Right renal pelvis (tissue), 4 donors: Measurements from ENCODE around the gene EPHB1. TPM values are rescaled to one million over a fixed set of nuclear protein-coding genes. Genes with fewer than 3 reads are reported as not detected.
"Not testable (repeated sequence)": the region's sequence is repeated elsewhere in the genome, so short reads cannot be mapped to it uniquely, and the experiment has no call there.

Experiments
- DNase-seq, 4 donors: peaks; one replicate each; pipeline ENCODE4 v3.0.0-alpha.2; 2013; ENCODE audit warnings: low read depth in 4 of 4, low spot score in 3 of 4, missing footprints in 1 of 4
- polyA plus RNA-seq, 4 donors: library from polyadenylated mRNA; unstranded; fragments of 120-200 nt; gene quantifications; one replicate each; pipeline ENCODE4 v1.2.1, GENCODE V29; 2013; ENCODE audit not compliant: insufficient read length in 4 of 4

EPHB1 gene
- polyA plus RNA-seq, 4 donors, result 4.8 to 7.2 (median 5.3) TPM

- no peak for DNase-seq
Observed at GRCh38 chr3:135023996-135024658, 229.1 kb downstream of the EPHB1 start.

GRCh38 chr3:135030768-135031615 lies 235.9 kb downstream of the EPHB1 start:
- not testable (repeated sequence) for DNase-seq

- no peak for DNase-seq
Observed at GRCh38 chr3:135033737-135034136, 238.7 kb downstream of the EPHB1 start.

GRCh38 chr3:135034291-135034768 lies 239.3 kb downstream of the EPHB1 start:
- DNase-seq, result peak in 3 of 4 donors; percentile 44 to 62 (median 47)

GRCh38 chr3:135034891-135035440 lies 239.9 kb downstream of the EPHB1 start:
- DNase-seq, result no peak

- peak in 2 of 4 donors; percentile 14 to 28 for DNase-seq
Observed at GRCh38 chr3:135038186-135038585, 243.1 kb downstream of the EPHB1 start.

- not testable (repeated sequence) for DNase-seq
Observed at GRCh38 chr3:135039536-135039935, 244.5 kb downstream of the EPHB1 start.

GRCh38 chr3:135040321-135041240 lies 245.5 kb downstream of the EPHB1 start:
- no peak for DNase-seq

- no peak for DNase-seq
Observed at GRCh38 chr3:135041601-135042000, 246.5 kb downstream of the EPHB1 start.

GRCh38 chr3:135047061-135047460 lies 252.0 kb downstream of the EPHB1 start:
- DNase-seq, result no peak

- DNase-seq, result no peak
Observed at GRCh38 chr3:135050536-135050935, 255.5 kb downstream of the EPHB1 start.

GRCh38 chr3:135051409-135051973 lies 256.4 kb downstream of the EPHB1 start:
- DNase-seq, result no peak

- DNase-seq, result no peak
Observed at GRCh38 chr3:135055449-135055848, 260.4 kb downstream of the EPHB1 start.

GRCh38 chr3:135056084-135056730 lies 261.1 kb downstream of the EPHB1 start:
- DNase-seq, result no peak

- DNase-seq, result no peak
Observed at GRCh38 chr3:135056733-135057310, 261.8 kb downstream of the EPHB1 start.

- DNase-seq, result no peak
Observed at GRCh38 chr3:135057996-135058395, 262.9 kb downstream of the EPHB1 start.

- DNase-seq, result no peak
Observed at GRCh38 chr3:135059580-135059979, 264.5 kb downstream of the EPHB1 start.

GRCh38 chr3:135066844-135067727 lies 272.0 kb downstream of the EPHB1 start:
- DNase-seq, result not testable (repeated sequence)
